Activated CD4-positive, alpha-beta T cell treated with anti-CD3 and anti-CD28 coated beads for 24 hours (primary cell): ENCODE data around the gene CUL2.
A peak's percentile ranks its signal among the peaks of the same experiment; 100 is the strongest.
"Not testable (repeated sequence)": the region's sequence is repeated elsewhere in the genome, so short reads cannot be mapped to it uniquely, and the experiment has no call there.

ENCODE experiments used
- DNase-seq, 2 donors: peaks; one replicate each; pipeline ENCODE4 v3.0.0-alpha.2; 2020; ENCODE audit warnings: low read depth in 2 of 2

Gene CUL2

DNA sequence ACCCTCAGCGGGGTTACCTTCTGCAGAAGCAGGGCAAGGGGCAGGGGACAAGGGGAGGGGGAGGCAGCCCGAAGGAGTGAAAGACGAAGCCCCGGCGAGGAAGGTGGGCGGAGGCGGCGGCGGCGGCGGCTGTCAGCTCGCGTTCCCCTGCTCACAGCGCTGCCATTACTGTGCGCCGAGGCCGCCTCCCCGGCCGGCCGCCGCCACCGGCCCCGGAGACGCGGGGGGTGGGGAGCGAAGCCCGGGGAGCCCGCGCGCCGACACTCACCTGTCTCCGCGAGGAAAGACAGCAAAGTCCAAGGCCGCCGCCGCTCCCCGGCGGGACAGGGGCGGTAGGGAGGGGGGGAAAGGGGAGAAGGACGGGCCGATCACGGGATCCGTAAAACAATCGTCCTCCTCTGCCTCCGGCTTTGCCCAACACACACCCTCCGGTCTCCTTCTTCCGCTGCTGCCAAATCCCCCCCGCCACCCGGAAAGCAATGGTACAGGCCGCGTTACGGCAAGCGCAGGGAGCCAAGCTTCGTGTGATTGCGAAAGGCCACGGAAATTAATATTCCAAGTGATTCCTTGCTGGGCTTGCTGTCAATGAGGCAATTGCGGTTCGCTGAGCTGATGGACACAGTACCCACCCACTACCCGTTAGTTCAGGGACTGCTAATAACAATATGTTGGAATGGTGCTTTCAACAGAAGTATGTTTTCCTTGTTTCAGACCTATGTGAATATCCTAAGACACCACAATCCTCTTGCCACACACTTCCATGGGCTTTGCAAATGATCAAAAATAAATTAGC, at the start of gene CUL2:
TSS of gene CUL2 (minus strand) at position 180 of the 793 bp plus-strand sequence. CDS start 19,024 bp downstream, outside the sequence.
- peak; percentile 87 to 91 for DNase-seq

DNA sequence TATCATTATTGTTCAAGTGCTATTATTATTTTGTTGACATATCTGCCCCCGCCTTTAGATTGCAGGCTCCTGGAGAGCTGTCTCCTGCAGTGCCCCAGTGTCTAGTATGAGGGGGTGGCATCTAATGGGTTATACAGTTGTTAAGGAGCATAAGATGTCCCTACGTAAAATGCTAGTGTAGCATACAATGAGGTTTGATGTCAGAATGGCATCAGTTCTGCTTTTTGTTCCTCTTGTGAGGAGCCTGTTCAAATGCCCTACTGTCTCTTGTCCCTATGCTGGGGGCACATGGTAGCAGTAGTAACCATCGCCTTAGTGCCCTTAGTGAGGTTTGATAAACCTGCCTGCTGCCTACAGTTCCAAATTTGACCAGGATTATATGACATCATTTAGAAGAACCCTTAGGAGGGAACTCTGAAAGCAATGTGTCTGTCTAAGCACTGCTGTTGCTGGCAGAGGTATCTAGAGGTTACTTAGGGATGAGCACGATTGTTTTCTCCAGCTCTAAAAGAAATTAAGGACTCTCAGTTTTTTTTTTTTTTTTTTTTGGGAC, 46.2 kb upstream of the CUL2 start:
- DNase-seq, result no peak

DNA sequence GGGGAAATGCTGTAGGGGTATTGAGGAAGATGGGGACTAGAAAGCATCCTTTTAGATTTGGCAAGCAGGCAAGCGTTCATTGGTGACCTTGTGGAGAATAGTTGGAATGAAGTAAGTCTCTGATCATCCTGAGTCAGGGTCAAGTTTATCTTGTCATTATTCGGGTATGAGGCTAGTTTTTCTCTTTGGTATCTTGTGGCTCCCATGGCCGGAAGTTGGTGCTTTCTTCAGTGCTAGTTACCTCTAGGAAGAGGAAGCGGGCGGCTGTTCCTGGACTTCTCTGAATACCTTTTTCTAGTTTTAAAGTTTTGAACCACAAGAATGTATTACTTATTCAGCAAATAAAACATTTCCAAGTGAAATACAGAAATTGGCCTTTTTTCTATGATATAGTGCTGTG, 45.7 kb upstream of the CUL2 start:
- no peak for DNase-seq

DNA sequence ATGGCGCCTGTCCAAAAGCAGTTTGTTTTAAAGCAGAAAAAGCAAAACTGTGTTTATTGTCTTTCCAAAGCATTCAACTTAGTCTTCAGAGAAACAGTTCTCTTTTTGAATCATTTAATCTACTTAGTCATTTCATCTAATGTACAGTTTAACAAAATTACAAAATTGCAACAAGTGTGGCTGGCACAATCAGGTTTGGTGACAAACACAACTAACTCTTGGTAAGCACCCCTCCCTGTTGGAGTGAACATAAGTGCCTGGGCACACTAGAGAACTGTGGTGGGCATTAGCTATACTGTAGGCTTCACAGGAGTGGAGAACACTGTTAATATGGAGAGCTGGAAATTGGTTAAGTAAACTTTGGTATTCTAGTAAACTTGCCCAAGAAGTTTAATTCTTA, 43.4 kb upstream of the CUL2 start:
- no peak for DNase-seq

DNA sequence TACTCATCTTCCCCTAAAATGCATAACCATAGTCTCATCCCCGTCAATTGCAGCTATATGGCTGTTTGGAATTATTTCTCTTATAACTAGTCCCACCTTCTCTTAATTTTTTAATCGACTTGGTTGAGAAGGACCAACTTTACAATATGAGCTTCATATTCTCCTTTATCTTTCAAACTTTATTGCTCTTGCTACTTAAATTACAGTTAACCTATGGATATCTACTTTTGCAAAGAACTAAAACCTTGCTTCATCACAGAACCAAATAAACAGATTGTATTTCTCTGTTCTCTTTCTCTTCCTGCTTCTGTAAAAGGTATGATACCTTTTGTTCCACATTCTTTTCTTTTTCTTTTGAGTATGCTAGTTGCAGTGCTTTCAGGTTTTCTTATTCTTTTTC, 42.6 kb upstream of the CUL2 start:
- no peak for DNase-seq

DNA sequence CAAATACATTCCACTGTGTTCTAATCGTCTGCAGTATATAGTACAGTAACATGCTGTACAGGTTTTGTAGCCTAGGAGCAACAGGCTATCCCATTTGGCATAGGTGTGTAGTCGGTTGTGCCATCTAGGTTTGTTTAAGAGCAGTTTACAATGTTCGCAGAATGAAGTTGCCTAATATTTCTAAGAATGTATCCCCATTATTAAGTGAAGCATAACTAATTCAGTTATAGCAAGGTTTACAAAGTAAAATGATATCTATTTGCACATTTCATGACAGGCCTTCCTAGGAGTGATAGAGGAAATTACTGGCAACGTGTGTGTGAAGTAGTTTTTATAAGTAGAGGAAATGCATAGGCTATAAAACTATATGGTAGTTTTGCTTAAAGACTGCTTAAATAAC, 40.5 kb upstream of the CUL2 start:
- DNase-seq, result no peak

DNA sequence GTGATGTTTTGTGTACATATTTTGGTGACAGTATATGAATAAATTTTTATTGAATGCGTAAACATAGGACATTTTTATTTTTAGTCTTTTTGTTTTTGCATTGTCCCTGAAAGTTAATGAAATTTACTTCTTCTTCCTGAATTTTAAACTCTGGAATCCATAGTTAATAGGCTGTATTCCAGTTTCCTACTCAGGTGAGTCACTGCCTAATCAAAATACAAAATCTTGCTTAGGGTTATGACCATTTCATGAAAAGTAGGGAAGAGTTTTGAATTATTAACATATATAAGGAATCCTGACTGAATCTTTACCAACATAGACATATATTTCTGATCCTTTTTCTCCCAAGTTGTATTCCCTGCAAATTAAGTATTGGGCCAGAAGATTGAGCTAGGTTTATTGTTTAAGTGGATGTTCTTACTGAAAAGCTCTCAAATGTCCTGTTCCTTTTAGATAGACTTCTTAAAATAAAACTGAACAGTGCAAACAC, 39.1 kb upstream of the CUL2 start:
- no peak for DNase-seq

DNA sequence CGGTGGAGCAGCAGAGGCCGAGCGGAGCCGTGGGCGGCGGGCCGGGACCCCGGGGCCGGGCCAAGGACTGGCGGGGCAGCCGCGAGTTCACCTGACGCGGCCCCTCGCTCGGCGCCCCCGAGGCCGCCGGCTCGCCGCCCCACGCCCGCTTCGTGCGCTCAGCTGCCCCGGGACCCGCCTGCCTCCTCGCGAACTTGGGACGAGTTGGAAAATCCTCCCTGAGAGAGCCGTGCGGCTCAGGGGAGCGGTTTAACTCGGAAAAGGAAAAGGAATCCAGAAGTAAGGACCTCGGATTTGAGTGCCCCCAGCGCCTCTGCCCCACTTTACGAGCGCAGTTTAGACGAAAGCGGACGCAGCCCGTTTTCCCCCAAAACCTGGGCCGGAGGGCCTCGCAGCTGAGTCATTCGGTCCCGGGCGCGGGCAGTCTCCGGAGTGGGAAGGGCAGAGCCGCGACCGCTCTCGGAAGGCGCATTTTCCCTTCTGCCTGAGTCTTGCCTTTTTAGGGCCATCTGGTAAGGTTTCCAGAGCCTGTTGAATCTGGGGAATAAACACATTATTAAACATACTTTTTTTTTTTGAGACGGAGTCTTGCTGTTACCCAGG, 37.2 kb upstream of the CUL2 start:
- peak; percentile 33 to 48 for DNase-seq

DNA sequence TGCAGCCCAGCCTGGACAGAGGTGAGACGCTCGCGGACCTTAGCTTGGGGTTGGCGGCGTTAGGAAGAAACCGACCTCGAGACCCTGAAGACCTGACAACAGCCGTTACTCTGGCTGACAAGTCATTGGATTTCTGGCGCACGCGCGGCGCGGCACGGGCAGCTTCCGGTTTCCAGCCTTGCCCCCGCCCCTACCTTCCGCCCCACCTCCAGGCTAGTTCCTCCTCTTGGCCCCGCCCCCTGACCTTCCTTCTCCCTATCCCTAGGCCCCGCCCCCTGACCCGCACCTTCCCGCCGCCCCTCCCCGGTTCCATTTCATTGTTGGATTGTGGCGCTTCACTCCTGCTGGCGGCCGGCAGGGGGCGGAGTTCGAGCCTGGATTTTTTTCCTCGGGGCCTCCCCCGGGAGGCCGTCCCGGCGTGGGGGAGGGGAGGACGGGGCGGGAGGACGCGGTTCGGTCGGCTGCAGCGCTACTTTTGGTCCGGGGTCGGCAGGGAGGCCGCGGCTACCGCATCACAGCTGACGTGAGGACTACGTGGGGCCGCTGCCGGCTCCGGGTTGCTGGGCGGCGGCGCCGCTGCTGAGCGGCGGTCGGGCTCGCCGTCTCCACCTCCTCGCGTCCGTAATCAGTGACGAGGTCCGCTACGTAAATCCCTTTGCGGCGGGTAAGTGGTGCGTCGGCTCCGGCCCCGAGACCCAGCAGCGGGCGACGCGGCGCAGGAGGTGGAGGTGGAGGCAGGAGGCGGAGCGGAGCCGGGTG, 36.6 kb upstream of the CUL2 start, which contains the start of gene CREM:
TSS of gene CREM (plus strand) at position 317 of the 759 bp plus-strand sequence. CDS start 10,990 bp downstream, outside the sequence.
- peak; percentile 100 for DNase-seq

DNA sequence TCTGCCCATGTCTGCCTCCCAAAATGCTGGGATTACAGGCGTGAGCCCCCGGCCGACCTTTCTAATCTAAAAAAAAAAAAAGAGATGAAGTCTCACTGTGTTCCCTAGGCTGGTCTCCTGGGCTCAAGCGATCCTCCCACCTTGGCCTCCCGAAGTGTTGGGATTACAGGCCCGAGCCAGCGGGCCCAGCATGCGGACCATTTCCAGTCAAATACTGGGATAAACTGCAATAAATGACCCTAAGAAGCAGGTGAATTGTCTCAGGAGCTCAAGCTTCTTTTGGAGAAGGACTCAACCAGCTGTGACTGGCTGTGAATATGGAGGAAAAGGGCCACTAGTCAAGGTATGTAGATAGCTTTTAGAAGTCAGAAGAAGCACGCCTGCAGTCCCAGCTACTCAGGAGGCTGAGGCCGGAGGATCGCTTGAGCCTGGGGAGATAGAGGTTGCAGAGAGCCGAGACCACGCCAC, 36.0 kb upstream of the CUL2 start:
- no peak for DNase-seq

DNA sequence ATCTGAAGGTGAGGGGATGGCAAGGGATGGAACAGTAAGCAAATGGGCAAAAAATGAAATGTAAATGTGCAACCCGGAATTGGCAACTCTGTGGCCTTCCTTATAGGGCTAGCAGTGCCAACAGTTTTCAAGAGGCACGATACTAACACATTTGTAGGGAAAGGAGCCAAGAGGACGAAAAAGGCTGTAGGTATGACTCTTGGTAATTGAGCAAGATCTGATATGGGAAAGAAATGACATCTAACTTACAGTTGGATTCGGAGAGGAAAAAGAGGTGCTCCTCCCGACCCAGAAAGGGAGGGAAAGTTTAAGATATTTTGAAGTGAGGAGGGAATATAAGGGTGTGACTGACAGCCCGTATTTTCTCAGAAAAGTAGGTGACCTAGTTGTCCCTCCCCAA, 34.4 kb upstream of the CUL2 start:
- DNase-seq, result no peak

DNA sequence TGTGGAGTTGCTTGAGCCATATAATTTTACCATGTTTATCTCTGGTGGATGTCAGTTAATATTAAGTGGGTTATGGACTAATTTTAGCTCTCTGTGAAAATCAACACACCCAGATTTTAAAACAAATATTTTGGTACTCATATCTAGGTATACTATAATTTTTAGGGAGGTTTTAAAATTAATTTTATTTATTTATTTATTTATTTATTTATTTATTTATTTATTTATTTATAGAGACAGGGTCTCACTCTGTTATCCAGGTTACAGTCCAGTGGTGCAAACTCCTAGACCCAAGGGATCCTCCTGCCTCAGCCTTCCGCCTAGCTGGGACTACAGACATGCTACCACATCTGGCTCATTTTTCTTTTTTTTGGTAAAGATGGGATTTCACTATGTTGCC, 29.2 kb upstream of the CUL2 start:
- no peak for DNase-seq

DNA sequence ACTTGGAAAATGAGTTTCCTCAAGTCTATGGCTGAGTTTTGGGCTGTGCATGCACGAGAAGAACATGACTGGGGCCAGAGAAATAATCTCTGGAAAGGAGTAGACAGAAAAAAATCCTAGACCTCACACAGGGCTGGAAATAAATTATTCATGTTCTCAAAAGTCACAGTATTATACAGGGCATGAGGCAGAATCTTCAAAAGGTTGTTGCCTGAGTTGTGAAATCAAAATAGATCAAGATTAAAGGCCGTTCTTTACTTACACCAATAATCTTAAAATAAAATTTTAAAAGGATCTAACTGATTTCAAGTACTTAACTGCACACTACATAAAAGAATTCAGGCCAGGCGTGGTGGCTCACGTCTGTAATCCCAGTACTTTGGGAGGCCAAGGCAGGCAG, 22.4 kb upstream of the CUL2 start:
- no peak for DNase-seq

DNA sequence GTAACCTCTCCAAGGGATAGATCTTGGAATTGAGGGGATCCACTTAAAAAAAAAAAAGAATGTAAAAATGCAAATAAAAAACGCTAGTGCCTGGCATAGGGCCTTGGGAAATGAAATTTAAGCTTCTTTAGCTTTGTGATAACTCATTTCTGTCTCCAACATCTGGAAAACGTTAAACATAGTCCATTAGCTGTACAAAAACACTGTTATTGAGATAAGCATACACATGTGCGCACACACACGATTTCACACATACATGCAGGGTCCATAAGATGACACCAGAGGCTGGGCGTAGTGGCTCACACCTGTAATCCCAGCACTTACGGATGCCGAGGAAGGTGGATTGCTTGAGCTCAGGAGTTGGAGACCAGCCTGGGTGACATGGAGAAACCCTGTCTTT, 13.7 kb upstream of the CUL2 start:
- DNase-seq, result no peak

DNA sequence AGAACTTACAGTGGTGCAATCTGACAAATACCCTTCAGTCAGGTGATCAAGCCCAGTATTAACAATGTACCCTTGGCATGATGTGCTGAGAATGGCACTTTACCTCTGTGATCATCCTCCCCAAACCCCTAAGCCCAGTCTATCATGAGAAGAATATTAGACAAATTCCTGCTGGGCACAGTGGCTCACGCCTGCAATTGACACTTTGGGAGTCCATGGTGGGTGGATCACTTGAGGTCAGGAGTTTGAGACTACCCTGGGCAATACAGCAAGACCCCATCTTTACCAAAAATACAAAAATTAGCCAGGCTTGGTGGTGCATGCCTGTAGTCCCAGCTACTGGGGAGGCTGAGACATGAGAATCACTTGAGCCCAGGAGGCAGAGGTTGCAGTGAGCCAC, 7.4 kb upstream of the CUL2 start:
- no peak for DNase-seq

DNA sequence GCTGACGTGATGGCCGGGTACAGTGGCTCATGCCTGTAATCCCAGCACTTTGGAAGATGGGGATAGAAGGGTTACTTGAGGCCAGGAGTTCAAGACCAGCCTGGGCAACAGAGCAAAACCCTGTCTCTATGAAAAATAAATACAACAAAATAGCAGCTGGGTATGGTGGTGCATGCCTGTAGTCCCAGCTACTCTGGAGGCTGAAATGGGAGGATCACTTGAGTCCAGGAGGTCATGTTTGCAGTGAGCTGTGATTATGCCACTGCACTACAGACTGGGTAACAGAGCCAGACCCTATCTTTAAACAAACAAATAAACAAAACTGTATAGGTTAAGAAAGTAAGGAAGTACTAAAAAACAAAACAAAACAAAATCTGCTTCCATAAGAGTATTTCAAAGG, 6.2 kb upstream of the CUL2 start:
- no peak for DNase-seq

DNA sequence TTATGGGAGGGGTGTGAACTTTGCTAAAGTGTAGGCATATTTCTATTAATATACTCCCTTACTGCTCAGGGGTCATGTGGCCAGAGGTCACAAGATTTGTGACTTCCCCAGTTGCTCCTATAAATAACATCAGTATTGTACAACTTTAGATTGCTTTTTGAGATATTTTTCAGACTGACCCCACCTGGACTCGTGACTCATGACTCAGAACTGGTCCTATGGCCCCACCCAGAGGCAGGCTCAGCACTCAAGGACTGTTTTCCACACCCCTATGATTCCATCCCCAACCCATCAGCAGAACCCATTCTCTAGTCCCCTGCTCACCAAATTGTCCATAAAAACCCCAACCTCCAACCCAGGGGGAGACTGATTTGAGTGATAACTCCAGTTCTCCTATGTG, 2.7 kb upstream of the CUL2 start:
- no peak for DNase-seq

DNA sequence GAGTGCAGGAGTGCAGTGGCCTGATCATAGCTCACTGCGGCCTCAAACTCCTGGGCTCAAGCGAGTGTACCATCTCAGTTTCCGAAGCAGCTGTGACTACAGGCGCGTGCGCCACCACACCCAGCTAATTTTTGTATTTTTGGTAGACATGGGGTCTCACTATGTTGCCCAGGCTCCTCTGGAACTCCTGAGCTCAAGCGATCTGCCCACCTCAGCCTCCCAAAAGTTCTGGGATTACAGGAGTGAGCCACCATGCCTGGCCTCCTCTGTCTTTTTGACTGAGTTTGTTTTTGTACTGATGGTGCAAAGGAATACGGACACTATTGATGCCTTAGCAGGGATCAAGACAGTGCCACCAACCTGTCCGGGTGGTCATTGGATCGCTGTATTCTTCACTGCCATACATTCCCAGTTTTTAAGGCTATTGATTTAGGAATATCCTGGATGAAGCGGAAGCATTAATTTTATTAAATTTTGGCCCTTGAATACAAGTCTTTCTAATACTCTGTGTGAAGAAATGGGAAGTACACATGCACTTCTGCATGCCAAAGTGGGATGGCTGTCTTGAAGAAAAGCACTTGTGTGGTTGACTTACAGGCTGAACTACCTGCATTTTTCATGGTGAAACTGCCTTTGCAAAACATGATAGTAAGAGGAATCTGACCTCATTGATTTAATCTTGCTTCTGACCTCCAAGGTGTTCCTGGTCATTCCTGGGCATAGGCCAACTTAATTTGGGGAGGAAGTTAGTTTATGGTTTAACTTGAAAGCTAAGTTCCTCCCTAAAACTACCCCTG, 2.1 kb upstream of the CUL2 start:
- DNase-seq, result no peak

DNA sequence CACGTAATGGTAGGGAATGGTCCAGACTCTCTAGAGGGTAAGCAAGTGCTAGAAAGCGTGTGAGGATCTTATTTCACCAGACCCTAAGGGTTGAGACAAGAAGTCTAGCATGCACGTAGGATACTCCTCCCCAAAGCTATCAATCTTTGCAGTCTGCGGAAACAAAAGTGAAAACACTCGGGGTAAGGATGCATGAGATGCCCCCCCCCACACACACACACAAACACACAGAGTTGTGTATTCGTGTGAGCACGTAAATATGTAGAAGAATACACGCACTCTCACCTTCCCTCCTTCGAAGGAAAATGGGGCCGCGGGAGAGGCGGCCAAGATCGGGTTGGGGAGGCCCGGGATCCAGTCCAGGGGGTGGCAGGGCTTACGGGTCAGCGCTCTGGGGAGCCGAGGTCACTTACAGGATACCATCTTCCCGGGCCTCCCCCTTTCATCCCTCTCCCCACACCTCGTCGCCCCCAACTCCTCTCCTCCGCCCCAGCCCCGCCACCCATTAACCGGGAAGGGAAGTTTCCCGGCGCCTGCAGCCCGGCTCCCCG, 455 bp downstream of the CUL2 start:
- peak in 1 of 2 donors; percentile 2 for DNase-seq

DNA sequence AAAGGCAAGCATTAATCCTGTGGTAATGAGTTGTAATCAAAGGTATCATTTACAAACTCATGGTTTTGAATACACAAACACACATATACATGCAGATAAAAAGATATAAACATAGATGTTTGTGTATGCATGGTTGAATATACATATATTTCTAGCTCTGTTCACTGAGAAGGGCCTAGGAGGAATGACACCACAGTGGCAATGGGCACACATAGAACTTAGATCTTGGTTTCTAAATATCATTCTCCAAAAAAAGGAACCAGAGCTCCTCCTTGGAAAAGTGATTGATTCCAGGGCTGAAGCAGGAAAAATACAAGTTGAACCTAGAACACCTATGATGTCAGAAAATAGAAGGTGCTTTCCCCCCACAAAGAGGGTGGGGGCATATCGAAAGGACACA, 6.9 kb downstream of the CUL2 start:
- DNase-seq, result no peak

DNA sequence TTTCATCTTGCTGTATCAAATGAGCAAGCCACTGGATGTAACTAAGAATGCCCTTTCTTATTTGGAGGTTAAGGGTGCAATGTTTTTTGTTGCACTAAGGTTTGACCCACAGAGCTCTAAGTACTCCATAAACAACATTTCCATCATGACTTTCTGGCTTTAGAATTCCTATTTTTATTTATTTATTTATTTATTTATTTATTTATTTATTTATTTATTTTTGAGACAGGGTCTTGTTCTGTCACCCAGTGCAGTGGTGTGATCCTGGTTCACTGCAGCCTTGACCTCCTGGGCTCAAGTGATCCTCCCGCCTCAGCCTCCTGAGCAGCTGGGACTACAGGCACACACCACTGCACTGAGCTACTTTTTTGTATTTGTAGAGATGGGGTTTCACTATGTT, 9.9 kb downstream of the CUL2 start:
- DNase-seq, result not testable (repeated sequence)
